K562 (cell line): Measurements from ENCODE around the gene CDR2L. TPM values are rescaled to one million over a fixed set of nuclear protein-coding genes. Genes with fewer than 3 reads are reported as not detected.
A peak's percentile ranks its signal among the peaks of the same experiment; 100 is the strongest.

Experiments
- AFF1 ChIP-seq, 2 experiments: fragments of 450-650 bp; IDR thresholded peaks; 2 replicates each; pipeline ENCODE4 v1.6.1; 2018; ENCODE audit warnings: mild to moderate bottlenecking in 2 of 2, low read depth in 1 of 2; ENCODE audit not compliant: partially characterized antibody in 2 of 2
- BCL6 ChIP-seq: fragments of 250-450 bp; sonication (Bioruptor Pico); IDR thresholded peaks from 2 replicates; pipeline ENCODE4 v1.4.0; 2020
- CBFB ChIP-seq: sonication (generic); formaldehyde crosslinking; IDR thresholded peaks from 2 replicates; pipeline ENCODE4 v1.4.0; 2020; ENCODE audit warnings: mild to moderate bottlenecking, missing genetic modification reagents
- ESRRA ChIP-seq: fragments of 450-650 bp; IDR thresholded peaks from 2 replicates; pipeline ENCODE4 v1.6.1; 2014; ENCODE audit warnings: low read depth, mild to moderate bottlenecking, moderate library complexity, borderline replicate concordance
- FOXJ2 ChIP-seq: fragments of 200-800 bp; sonication (Bioruptor generic); IDR thresholded peaks from 2 replicates; pipeline ENCODE4 v1.6.1; 2016; ENCODE audit warnings: missing genetic modification characterization, missing compliant biosample characterization
- HES1 ChIP-seq: fragments of 450-650 bp; IDR thresholded peaks from 2 replicates; pipeline ENCODE4 v1.6.1; 2016; ENCODE audit warnings: low read depth, mild to moderate bottlenecking, moderate library complexity
- HEY1 ChIP-seq: fragments of 250-450 bp; sonication (Bioruptor Pico); IDR thresholded peaks from 2 replicates; pipeline ENCODE4 v1.5.0; 2020; ENCODE audit warnings: mild to moderate bottlenecking, moderate library complexity, borderline replicate concordance
- HSF4 ChIP-seq: fragments of 250-450 bp; sonication (Bioruptor Pico); IDR thresholded peaks from 2 replicates; pipeline ENCODE4 v2.1.2; 2022; ENCODE audit warnings: mild to moderate bottlenecking, moderate library complexity, borderline replicate concordance
- KDM2B ChIP-seq: fragments of 250-450 bp; sonication (Bioruptor Pico); IDR thresholded peaks from 2 replicates; pipeline ENCODE4 v1.8.0; 2021; ENCODE audit warnings: mild to moderate bottlenecking, moderate library complexity
- MCM3 ChIP-seq: fragments of 450-650 bp; IDR thresholded peaks from 2 replicates; pipeline ENCODE4 v1.6.1; 2016
- PYGO2 ChIP-seq: fragments of 450-650 bp; IDR thresholded peaks from 2 replicates; pipeline ENCODE4 v1.6.1; 2016; ENCODE audit warnings: mild to moderate bottlenecking, missing genetic modification characterization, moderate library complexity, missing compliant biosample characterization
- SMARCA4 ChIP-seq: fragments of 450-650 bp; IDR thresholded peaks from 2 replicates; pipeline ENCODE4 v1.6.1; 2016
- USF1 ChIP-seq: sonication (generic); formaldehyde crosslinking; IDR thresholded peaks from 2 replicates; pipeline ENCODE4 v1.9.0; 2022; ENCODE audit warnings: mild to moderate bottlenecking, missing genetic modification reagents
- ZKSCAN3 ChIP-seq: fragments of 250-450 bp; sonication (Bioruptor Pico); IDR thresholded peaks from 2 replicates; pipeline ENCODE4 v1.4.0; 2020
- ZNF407 ChIP-seq: fragments of 450-650 bp; IDR thresholded peaks from 2 replicates; pipeline ENCODE4 v1.6.1; 2016; ENCODE audit warnings: low read depth
- polyA plus RNA-seq, 8 experiments: library from polyadenylated mRNA; depleted of rRNA in 4 of 8; stranded (reverse) in 5 of 8; unstranded in 3 of 8; fragments of >200 nt; fragmentation: Nextera tagmentation in 2 of 8; fragmentation: Illumina TruSeq in 1 of 8; extraction: Ambion mirVana in 2 of 8; extraction: Trizol in 1 of 8; gene quantifications; 2 replicates each; pipeline versions ENCODE4 v1.2.1 to v1.2.3, GENCODE V29; 2011 to 2014; ENCODE audit warnings: inconsistent platforms in 1 of 8, missing spikeins in 1 of 8
- total RNA-seq, 7 experiments: library from RNA; depleted of rRNA in 6 of 7; stranded (reverse); fragments of >200 nt in 6 of 7; fragmentation: Illumina TruSeq in 2 of 7; extraction: Trizol in 2 of 7; gene quantifications; 2 replicates each; pipeline versions ENCODE4 v1.2.1 to v1.2.3, GENCODE V29; 2011 to 2021; ENCODE audit warnings: low replicate concordance in 1 of 7

CDR2L gene
- total and polyA plus RNA-seq, 9 of the 15 experiments (the other 6 are each of a cell fraction or from before 2014, with no cell fraction given), result 2.7 to 16.0 (median 7.3) TPM

- TF ChIP-seq HES1 (peak; percentile 61; the same call in 1 of the 2 replicates), SMARCA4 (peak; percentile 57; the same call in 1 of the 2 replicates), KDM2B (CRISPR knock-in tag) (no peak), ESRRA (peak; percentile 72; the same call in 1 of the 2 replicates), ZKSCAN3 (CRISPR knock-in tag) (no peak), AFF1 (IDR thresholded peaks at IDR 0.05; ENCODE audit: low read depth in 1 of 2, partially characterized antibody in 2 of 2) (no peak), BCL6 (CRISPR knock-in tag) (no peak), USF1 (peak; percentile 69), PYGO2 (no peak), MCM3 (no peak), ZNF407 (no peak), HSF4 (no peak), CBFB (CRISPR knock-in tag) (no peak), HEY1 (no peak), FOXJ2 (tag) (no peak)
These were observed 7.9 kb upstream of the CDR2L start (continued) for GRCh38 chr17:74979408-74980146.
